Prostate gland (tissue), 2 donors: Measurements from ENCODE around the gene THAP10.

Experiments used
- POLR2AphosphoS5 ChIP-seq: sonication (generic); formaldehyde crosslinking; IDR thresholded peaks from one replicate; pipeline ENCODE4 v1.6.1; 2017; ENCODE audit warnings: antibody characterized with exemption
- TF ChIP-seq, protein P1 (sequence below), 4 experiments: fragments of 200-600 bp in 2 of 4; fragments of 450-650 bp in 2 of 4; sonication (generic) in 2 of 4; IDR thresholded peaks; 1 replicate in 3 of 4; 2 replicates in 1 of 4; pipeline ENCODE4 v1.5.1; 2016 to 2019; ENCODE audit warnings: antibody characterized with exemption in 4 of 4, mild to moderate bottlenecking in 2 of 4, moderate library complexity in 2 of 4

DNA sequence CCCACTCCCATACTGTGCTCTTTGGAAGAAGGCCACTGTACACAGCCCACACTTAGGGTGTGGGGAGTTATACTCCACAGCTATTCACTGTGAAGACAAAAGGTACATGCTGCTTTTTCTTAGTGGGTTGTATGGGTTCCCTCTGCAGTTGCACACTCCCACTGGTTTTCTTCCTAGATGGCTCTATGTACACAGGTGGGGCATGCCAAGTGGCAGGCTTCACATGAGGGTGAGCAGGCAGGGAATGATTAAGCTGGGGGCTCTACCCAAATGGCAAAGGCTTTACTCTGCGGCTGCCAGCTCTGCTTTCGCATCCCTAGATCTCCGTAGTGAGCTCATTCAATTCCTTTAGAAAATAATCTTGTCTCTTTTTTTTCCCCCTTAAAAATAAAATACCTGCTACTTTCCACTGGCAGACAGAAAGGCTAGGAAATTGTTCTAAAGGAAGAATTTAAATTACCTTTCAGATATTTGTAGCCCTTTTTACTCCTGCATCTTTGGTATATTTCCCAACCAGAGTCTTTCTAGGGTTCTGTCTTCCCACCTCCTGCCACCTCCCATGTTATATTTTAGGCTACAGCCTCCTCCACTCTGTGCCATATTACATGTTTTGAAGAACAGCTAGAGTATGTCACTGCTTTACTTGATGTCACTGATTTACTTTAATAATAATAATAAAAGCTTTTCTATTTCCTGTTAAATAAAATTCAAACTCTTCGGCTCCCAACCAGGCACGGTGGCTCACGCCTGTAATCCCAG is 46.5 kb downstream of the THAP10 start:
- TF ChIP-seq POLR2AphosphoS5 = no peak
- TF ChIP-seq, protein P1, sequence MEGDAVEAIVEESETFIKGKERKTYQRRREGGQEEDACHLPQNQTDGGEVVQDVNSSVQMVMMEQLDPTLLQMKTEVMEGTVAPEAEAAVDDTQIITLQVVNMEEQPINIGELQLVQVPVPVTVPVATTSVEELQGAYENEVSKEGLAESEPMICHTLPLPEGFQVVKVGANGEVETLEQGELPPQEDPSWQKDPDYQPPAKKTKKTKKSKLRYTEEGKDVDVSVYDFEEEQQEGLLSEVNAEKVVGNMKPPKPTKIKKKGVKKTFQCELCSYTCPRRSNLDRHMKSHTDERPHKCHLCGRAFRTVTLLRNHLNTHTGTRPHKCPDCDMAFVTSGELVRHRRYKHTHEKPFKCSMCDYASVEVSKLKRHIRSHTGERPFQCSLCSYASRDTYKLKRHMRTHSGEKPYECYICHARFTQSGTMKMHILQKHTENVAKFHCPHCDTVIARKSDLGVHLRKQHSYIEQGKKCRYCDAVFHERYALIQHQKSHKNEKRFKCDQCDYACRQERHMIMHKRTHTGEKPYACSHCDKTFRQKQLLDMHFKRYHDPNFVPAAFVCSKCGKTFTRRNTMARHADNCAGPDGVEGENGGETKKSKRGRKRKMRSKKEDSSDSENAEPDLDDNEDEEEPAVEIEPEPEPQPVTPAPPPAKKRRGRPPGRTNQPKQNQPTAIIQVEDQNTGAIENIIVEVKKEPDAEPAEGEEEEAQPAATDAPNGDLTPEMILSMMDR (IDR thresholded peaks at IDR 0.05) = no peak
